Lung (tissue), 12 donors: ENCODE measurements around the gene DHX38. TPM values are rescaled to one million over a fixed set of nuclear protein-coding genes. Genes with fewer than 3 reads are reported as not detected.
A peak's percentile ranks its signal among the peaks of the same experiment; 100 is the strongest.

Experiments
- ATAC-seq: fragments of 200-7000 bp; cut with Tn5 transposase; one replicate; pipeline ENCODE4 v1.9.1; 2020; ENCODE audit warnings: moderate number of reproducible peaks; ENCODE audit not compliant: insufficient read depth, low FRiP score
- DNase-seq, 3 donors: peaks; one replicate each; pipeline ENCODE4 v3.0.0-alpha.2; 2013 to 2017
- H3K27ac ChIP-seq, 2 donors: one replicate each; pipeline ENCODE4 v1.5.1; 2013; ENCODE audit warnings: mild to moderate bottlenecking in 2 of 2, moderate library complexity in 2 of 2, control low read depth in 1 of 2, inconsistent platforms in 1 of 2, low read depth in 1 of 2, low read length in 1 of 2
- H3K27me3 ChIP-seq, 3 donors: one replicate each; pipeline ENCODE4 v1.5.1; 2013; ENCODE audit warnings: low read length in 2 of 3; ENCODE audit not compliant: control insufficient read depth in 3 of 3, insufficient read depth in 3 of 3
- H3K36me3 ChIP-seq, 4 donors: one replicate each; pipeline ENCODE4 v1.5.1; 2013; ENCODE audit warnings: low read length in 4 of 4, mild to moderate bottlenecking in 1 of 4, moderate library complexity in 1 of 4; ENCODE audit not compliant: control insufficient read depth in 4 of 4, insufficient read depth in 4 of 4
- H3K4me1 ChIP-seq, 5 donors: one replicate each; pipeline ENCODE4 v1.5.1; 2013; ENCODE audit warnings: low read length in 5 of 5, mild to moderate bottlenecking in 2 of 5, moderate library complexity in 1 of 5; ENCODE audit not compliant: control insufficient read depth in 5 of 5, insufficient read depth in 5 of 5
- H3K4me3 ChIP-seq: one replicate; pipeline ENCODE4 v1.5.1; 2013; ENCODE audit warnings: mild to moderate bottlenecking, control low read depth, moderate library complexity
- H3K9ac ChIP-seq, 2 donors: one replicate each; pipeline ENCODE4 v1.5.1; 2013; ENCODE audit warnings: low read length in 2 of 2, control low read depth in 1 of 2; ENCODE audit not compliant: insufficient read depth in 1 of 2
- H3K9me3 ChIP-seq, 4 donors: one replicate each; pipeline ENCODE4 v1.5.1; 2013; ENCODE audit warnings: low read length in 3 of 4, mild to moderate bottlenecking in 1 of 4, moderate library complexity in 1 of 4; ENCODE audit not compliant: control insufficient read depth in 4 of 4, insufficient read depth in 3 of 4
- WGBS, 2 donors: extraction: QIAGEN DNeasy Blood & Tissue Kit; methylation state at CpG; one replicate each; pipeline ENCODE4 v1.1.7; 2013; 5-methylcytosine and 5-hydroxymethylcytosine counted together
- polyA plus RNA-seq, 2 donors: library from polyadenylated mRNA; stranded (reverse); fragments of 200-250 nt; gene quantifications; one replicate each; pipeline ENCODE4 v1.2.1, GENCODE V29; 2013
- total RNA-seq, 2 donors: library from RNA; depleted of rRNA in 1 of 2; stranded (reverse); fragments of >200 nt in 1 of 2; gene quantifications; one replicate each; pipeline ENCODE4 v1.2.1, GENCODE V29; 2014 to 2021
- TF ChIP-seq, protein P1 (sequence below): IDR thresholded peaks from 2 replicates; pipeline ENCODE4 v1.5.1; 2012; ENCODE audit warnings: mild to moderate bottlenecking; ENCODE audit errors: control extremely low read depth, extremely low read depth
- donor health status: control.
- donor health status: control.
- donor health status: Bipolar disorder and iron deficiency.
- donor health status: healthy.
- donor health status: DM: yes; HTN: yes; CAD: no.

The DHX38 gene
- total and polyA plus RNA-seq, 4 donors: 39.6 to 62.3 (median 45.5) TPM

DNA sequence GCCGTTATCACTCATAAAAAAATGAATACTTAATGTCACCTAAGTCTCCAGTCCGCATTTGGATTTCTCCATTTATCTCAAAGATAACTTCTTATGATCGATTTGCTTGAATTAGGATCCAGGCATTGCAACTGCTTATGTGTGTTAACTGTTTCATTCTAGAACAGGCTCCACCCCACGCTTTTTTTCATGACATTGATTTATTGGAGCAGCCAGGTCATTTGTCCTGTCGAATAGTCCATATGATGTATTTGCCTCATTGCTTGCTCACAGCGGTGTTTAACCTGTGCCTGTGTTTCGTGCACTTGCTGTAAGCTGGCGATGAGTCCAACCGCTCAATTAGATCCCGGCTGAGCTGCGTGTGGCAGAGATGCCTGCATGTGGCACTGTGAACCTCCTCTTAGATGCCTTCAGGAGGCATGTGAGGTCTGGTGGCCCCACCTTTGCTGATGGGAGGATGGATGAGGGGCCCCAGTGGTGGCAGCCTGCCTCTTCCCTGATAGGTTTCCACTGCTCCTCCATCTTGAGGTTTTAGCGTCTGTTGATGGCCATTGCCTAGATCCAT lies 16.4 kb downstream of the DHX38 start:
- no peaks in the 10 kb centered on the region for H3K9me3 ChIP-seq
- H3K27ac ChIP-seq: no peak overlapping the region
- no peaks in the 10 kb centered on the region for H3K27me3 ChIP-seq
- H3K4me3 ChIP-seq: no peak overlapping the region
- ATAC-seq (no peak), DNase-seq (no peak)
- 94 to 97% methylated on average over 12 of the region's 12 CpGs for WGBS, 2 donors
- peaks cover 40 to 69% (median 48%) of the 10 kb centered on the region in 4 donors for H3K36me3 ChIP-seq
- H3K4me1 ChIP-seq: no peaks in the 10 kb centered on the region
- no peak overlapping the region for H3K9ac ChIP-seq
- TF ChIP-seq, protein P1, sequence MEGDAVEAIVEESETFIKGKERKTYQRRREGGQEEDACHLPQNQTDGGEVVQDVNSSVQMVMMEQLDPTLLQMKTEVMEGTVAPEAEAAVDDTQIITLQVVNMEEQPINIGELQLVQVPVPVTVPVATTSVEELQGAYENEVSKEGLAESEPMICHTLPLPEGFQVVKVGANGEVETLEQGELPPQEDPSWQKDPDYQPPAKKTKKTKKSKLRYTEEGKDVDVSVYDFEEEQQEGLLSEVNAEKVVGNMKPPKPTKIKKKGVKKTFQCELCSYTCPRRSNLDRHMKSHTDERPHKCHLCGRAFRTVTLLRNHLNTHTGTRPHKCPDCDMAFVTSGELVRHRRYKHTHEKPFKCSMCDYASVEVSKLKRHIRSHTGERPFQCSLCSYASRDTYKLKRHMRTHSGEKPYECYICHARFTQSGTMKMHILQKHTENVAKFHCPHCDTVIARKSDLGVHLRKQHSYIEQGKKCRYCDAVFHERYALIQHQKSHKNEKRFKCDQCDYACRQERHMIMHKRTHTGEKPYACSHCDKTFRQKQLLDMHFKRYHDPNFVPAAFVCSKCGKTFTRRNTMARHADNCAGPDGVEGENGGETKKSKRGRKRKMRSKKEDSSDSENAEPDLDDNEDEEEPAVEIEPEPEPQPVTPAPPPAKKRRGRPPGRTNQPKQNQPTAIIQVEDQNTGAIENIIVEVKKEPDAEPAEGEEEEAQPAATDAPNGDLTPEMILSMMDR: no peak

DNA sequence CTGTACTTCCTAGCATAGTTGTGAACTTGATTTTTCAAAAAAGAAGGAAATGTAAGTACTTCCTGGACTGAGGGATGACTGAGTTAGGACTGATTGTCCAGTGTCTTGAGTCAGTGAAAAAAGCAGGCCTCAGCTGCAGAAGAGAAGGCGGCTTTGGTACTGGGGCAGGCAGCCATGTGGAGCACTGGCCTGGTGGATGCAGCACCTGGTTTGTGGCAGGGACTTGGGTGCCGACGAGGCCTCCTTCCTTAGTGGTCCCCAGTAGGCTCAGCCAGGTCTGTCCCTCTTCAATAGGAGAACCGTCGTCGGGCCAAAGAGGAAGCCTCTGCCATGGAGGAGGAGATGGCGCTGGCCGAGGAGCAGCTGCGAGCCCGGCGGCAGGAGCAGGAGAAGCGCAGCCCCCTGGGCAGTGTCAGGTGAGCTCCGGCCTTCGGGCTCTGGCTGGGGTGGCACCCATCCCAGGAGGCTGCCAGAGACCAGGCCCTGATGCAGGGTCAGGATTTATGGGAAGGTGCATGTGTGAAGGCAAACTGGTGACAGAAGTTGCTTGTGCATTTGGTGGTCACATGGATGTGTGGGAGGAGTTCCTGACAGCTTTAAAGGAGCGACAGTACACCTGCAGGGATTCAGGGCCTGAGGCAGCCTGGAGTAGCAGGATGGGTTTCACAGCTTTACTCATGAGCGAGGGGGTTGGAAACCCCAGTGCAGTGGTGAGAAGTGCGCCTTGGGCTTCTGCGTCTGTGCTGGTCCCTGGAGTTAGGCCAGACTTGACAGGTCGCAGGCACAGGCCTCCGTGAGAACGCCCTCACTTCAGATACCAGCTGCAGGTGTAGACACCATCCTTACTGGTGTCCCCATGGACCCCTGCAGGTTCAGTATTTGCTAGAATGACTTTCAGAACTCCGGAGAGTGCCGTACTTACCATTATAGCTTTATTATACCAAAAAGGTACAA lies 17.3 kb downstream of the DHX38 start:
- DNase-seq: no peak
- Histone ChIP-seq H3K4me3 (no peak overlapping the region), H3K9ac (no peak overlapping the region), H3K27ac (no peak overlapping the region), H3K27me3 (no peaks in the 10 kb centered on the region), H3K4me1 (no peaks in the 10 kb centered on the region), H3K36me3 (peaks cover 33 to 60% (median 43%) of the 10 kb centered on the region in 4 donors), H3K9me3 (no peaks in the 10 kb centered on the region)
- WGBS, 2 donors: 97 to 98% methylated on average over 23 of the region's 23 CpGs
- TF ChIP-seq, protein P1: no peak
- peak; percentile 19 for ATAC-seq

DNA sequence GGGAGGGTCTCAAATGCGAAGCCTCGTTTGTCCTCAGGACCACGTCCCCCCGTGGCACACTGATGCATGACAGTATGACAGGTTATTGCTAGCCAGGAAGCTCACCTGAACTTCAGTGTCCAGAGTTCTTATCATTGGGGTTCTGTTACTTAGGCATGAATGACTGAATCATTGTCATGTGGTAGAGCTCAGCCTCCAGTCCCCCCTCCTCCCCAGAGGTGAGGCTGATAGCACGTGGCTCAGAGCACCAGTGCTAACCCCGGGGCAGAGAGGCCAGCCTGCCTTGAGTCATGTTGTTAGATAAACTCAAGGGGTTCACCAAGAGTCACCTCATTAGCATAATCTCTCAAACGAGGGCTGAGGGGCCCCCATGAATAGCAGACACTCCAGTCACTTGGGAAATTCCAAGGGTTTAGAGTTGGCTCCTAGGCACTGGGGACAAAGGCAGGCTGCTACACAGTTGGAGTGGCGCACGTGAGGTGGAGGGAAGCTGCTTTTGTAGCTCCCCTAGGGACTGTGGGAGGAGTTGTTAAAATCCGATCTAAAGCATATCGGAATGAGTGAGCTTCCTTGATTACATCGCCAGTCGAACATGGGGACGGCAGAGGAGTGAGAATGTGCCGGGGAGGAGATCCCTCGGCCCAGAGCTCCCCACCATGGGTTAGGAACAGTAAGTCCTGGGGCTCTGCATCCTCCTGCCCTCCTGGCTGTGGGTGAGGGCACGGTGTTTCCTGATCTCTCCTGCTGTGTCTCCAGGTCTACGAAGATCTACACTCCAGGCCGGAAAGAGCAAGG lies 18.2 kb downstream of the DHX38 start:
- H3K27ac ChIP-seq: no peak overlapping the region
- H3K4me3 ChIP-seq: no peak overlapping the region
- TF ChIP-seq, protein P1: no peak
- 86 to 92% methylated on average over 19 of the region's 19 CpGs for WGBS, 2 donors
- H3K4me1 ChIP-seq: no peaks in the 10 kb centered on the region
- no peaks in the 10 kb centered on the region for H3K9me3 ChIP-seq
- H3K27me3 ChIP-seq: no peaks in the 10 kb centered on the region
- DNase-seq: no peak
- peaks cover 29 to 55% (median 36%) of the 10 kb centered on the region in 4 donors for H3K36me3 ChIP-seq
- ATAC-seq: no peak
- H3K9ac ChIP-seq: no peak overlapping the region
